Testis (tissue), 2 donors: ENCODE results near the gene HTATSF1.

ENCODE experiments used
- CTCF ChIP-seq, 3 experiments: fragments of 450-650 bp in 2 of 3; fragments of 200-600 bp in 1 of 3; sonication (generic) in 1 of 3; IDR thresholded peaks; one replicate each; pipeline ENCODE4 v1.5.1; 2016 to 2019; ENCODE audit warnings: antibody characterized with exemption in 3 of 3, mild to moderate bottlenecking in 2 of 3, moderate library complexity in 1 of 3
- POLR2A ChIP-seq: fragments of 450-650 bp; IDR thresholded peaks from one replicate; pipeline ENCODE4 v1.6.1; 2017; ENCODE audit warnings: antibody characterized with exemption, mild to moderate bottlenecking, moderate library complexity

DNA sequence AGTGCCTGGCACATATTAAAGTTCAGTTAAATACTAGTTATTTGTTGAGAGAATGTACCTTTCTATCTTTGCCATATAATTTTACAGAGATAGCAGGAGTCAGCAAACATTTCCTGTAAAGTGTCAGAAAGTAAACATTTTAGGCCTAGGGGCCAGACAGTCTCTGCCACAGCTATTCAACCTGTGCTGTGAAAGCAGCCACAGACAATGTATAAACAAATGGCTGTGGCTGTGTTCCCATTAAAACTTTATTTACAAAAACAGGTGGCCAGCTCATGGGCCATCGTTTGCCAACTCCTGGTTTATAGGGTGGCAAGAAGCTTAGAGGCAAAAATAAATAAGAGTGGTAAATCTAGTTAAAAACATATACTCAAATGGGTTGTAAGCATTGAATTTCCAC lies 43.6 kb upstream of the HTATSF1 start:
- TF ChIP-seq CTCF (IDR thresholded peaks at IDR 0.05) (no peak), POLR2A (no peak)
